Activated gamma-delta T cell (primary cell): ENCODE measurements around the gene EED.
"Not testable (repeated sequence)": the region's sequence is repeated elsewhere in the genome, so short reads cannot be mapped to it uniquely, and the experiment has no call there.

ENCODE experiments used
- DNase-seq: peaks from one replicate; lab custom pipeline; 2025; lab: John Stamatoyannopoulos, UW

The EED gene

DNA sequence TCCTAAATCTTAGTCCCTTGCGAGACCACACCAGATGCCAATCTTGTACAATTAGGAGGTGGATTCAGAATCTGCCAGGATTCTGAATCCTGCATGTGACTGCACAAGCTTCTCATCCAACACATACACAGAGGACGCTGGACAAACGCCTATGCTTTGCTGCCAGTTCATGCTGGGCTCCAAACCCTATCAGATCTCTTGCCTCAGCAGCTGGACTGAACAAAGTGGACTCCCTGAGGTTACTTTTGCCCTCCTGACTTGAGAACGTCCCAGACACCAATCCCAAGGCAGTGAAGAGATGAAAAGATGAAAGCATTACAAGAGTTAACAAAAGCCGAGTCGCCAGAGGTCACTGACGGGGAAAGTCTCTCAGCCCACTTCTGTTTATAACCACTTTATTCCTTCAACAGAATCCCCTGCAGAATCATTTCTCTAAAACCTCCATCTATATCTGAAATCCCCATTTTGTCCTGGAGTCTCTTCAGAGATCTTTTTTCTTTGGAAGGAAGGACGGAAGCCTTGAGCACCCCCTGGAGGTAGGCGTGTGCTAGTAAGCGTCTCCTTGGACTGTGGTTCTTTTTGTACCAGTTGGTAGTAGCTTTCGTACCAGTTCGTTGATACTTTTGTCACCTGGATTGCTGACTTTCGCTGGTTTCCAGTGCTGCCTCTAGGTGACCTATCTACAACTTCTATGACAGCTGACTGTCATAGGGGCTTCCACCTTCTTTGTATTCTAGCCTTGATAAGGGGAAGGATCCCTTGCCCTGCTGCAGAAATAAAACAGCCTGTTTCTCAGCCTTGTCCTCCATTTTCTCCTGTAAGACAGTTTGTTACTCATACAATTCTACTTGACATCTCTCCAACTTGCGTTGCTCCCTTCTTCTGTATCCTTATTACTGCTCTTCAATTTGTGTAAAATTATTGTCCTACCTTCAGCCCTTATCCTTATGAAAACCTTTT lies 26.1 kb upstream of the EED start:
- no peak for DNase-seq

DNA sequence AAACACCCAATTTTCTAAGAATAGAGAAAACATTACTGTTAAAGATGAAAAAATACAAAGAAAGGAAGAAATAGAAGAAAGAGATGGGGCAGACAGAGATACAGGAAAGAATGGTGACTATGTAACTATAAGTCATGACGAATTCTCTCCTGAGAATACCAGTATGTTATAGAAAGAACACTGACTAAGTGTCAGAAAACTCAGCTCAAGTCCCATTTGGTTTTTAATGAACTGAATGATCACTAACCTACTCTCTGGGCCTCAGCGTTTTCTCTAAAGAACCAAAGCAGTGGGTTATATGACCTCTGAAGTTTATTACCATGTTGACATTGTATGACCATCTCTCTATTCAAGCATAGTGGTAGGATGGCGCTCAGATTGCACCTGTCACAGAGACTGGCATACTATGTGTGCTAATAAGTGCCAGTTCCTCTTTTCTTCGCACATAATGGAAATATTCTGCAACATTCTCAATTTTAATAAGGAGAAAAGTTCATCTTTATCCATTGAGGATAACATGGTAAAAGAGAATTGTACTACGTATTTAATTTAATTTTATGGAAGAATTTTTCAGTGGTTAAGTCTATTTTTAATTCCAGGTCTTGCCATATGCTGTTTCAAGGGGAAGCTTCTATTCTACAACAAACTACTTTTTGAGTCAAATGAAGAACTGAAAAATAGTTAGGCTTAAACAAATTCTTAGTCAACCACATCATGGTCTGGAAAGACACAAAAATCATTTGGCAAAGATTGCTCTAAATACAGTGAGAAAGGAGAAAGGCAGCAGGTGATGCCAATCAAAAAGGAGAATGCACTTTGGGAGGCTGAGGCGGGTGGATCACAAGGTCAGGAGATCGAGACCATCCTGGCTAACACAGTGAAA lies 25.0 kb upstream of the EED start:
- DNase-seq, result no peak

DNA sequence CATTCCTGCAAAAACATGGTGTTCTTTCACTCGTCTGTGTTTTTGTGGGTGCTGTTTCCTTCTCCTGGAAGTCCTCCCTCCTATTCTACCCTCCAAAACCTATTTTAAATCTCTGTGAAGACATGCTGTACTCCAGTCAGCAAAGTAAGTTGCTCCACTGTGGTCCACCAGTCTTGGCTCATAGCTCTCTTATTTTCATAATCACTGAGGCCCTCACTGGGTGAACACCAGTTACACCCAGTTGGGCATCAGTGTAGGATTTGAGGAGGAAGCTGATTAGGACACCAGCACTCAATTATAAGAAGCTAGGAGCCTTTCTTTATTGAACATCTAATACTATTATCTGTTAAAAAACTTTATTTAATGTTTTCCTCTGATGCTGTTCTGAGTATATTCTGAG lies 23.9 kb upstream of the EED start:
- DNase-seq, result no peak

DNA sequence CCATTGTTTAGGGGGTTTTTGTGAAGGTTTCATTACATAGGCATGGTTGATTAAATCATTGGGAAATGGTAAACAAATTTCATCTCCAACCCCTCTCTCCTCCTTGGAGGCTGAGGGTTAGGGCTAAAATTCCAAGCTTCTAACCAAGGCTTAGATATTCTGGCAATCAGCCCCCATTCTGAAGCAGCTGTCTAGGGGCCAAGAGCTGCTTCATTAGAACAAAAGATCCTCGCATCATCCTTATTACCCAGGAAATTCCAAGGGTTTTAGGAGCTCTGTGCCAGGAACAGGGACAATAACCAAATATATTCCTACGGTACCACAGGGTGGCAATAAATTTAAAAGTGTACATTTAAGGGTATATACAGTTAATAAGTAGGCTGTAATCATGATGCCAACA lies 22.5 kb upstream of the EED start:
- no peak for DNase-seq

DNA sequence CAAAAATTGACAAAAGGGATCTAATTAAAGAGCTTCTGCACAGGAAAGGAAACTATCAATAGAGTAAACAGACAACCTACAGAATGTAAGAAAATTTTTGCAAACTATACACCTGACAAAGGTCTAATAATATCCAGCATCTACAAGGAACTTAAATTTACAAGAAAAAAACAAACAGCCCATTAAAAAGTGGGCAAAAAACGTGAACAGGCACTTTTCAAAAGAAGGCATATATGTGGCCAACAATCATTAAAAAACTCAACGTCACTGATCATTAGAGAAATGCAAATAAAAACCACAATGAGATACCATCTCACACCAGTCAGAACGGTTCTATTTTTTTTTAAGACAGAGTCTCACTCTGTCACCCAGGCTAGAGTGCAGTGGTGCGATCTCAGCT lies 20.0 kb upstream of the EED start:
- DNase-seq, result not testable (repeated sequence)

DNA sequence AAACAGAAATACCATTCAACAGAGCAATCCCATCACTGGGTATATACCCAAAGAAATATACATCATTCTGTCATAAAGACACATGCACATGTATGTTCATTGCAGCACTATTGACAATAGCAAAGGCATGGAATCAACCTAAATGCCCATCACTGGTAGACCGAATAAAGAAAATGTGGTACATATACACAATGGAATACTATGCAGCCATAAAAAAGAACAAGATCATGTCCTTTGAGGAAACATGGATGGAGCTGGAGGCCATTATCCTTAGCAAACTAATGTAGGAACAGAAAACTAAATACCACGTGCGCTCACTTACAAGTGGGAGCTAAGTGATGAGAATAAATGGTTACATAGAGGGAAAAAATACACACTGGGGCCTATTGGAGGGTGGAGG lies 19.2 kb upstream of the EED start:
- not testable (repeated sequence) for DNase-seq

DNA sequence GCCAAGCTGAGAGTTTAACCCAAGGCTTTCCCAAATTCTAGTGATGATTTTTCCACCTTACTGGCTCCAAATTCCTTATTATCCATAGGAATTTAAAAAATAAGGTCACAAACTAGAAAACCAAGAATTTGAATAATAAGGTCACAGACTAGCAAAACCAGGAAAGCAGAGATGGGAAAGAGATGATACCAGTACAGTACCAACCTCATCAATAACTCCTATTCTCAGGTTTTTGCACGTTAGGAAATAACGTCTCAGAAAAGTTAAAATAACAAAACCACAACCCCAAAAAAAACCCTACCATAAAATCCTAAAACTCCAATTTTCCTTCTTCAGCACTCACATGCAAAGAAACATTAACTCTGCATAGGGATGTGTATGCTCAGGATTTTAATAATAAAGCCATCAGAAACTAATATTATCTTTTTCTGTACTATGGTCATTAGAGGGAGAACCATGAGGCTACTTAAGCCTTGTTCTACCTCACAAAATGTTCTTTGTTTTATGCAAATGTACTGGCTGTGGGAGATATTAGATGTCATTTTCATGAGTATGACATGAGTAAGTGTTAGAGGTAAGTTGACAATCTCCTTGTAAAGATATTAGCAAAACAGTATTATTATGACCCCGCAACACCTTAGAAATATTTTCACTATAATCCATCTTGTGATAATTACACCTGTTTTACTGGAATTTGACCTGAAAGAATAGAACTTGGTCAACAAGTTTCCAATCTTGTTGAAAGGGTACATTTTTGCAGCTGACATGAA lies 16.1 kb upstream of the EED start:
- no peak for DNase-seq

DNA sequence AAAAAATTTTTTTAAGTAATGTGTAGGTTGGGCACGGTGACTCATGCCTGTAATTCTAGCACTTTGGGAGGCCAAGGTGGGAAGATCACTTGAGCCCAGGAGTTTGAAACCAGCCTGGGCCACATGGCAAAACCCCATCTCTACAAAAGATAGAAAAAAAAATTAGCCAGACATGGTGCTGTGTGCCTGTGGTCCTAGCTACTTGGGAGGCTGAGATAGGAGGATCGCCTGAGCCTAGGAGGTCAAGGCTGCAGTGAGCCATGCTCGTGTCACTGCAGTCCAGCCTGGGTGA lies 15.6 kb upstream of the EED start:
- DNase-seq, result not testable (repeated sequence)

DNA sequence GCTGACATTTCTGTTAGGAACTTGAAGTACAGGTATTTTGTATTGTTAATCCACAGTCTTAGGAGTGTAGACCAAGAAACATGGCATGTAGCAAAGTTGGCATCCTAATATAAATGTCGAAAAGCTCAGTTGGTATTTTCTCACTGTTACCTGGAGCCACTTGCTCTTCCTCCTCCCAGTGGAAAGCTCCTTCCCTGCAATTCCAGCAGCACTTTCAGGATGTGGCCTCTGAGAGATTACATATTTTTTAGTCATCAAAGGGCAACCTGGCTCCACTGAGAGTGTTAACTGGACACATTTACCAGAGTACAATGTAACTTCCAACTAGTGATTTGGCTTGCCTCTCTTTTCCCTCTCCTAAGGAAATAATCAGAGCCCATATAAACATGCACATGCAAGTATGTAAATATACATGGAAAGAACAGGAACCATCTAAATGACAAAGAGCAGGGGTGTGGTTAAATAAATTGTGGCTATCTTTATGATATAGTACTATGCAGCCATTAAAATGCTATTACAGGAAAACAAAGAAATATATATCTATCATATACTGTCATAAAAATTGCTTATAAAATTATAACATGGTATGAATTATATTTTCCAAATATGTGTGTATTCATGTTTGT lies 14.3 kb upstream of the EED start:
- DNase-seq, result no peak

DNA sequence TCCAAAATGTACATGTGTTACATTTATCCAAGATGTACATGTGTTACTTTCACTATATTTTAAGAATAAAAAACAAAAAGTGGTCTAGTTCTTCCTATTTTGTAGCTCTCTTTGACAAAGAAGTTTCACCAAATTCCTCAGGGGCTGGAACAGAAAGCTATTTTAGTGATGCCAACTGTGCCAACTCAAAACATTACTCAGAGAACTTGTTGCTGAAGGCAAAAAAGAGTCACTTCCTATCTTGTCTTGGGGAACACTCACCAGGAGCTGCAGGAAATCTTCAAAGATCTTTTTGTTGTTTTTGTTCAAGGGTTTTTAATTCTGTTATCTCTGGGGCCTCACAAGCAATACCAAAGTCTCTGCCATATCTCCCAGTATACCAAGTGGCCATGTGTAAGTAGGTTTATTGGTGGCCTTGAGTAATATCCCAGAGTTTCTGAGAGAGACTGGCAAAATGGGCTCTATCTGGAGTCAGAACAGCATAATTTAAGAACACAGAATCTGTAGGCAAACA lies 13.6 kb upstream of the EED start:
- no peak for DNase-seq

DNA sequence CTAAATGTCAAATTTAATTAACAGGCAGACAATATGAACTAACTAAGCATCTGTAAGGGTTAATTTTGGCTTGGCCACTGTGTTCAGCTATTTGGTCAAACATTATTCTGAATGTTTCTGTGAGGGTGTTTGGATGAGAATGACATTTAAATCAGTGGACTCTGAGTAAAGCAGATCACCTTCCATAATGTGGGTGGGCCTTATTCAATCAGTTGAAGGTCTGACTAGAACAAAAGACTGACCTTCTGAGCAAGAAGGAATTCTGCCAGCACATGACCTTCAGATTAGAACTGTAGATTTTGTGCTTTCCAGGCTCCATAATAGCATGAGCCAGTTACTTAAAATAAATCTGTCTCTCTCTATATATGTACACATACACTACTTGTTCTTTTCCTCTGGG lies 12.0 kb upstream of the EED start:
- DNase-seq, result no peak

DNA sequence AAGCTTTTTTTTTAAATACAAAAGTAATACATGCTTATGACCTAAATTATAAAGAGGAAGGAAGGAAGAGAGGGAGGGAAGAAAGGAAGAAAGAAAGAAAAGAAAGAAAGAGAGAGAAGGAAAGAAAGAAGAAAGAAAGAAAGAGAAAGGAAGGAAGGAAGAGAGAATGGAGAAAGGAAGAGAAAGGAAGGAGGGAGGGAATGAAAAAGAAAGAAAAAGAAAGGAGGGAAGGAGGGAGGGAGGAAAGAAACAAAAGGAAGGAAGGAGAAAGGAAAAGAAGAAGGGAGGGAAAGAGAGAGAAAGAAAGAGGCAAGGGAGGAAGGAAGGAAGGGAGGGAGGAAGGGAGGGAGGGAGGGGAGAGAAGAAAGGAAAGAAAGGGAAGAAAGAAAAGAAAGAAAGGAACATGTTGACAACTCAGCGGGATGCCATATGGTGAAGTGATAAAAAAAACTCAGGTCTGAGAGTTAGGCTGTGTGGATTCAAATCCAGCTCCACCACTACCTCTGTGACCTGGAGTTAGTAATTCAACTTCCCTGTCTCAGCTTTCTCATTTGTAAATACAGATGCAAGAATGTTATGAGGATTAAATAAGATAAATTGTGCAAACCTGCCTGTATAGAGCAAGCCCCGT lies 9.6 kb upstream of the EED start:
- DNase-seq, result no peak

DNA sequence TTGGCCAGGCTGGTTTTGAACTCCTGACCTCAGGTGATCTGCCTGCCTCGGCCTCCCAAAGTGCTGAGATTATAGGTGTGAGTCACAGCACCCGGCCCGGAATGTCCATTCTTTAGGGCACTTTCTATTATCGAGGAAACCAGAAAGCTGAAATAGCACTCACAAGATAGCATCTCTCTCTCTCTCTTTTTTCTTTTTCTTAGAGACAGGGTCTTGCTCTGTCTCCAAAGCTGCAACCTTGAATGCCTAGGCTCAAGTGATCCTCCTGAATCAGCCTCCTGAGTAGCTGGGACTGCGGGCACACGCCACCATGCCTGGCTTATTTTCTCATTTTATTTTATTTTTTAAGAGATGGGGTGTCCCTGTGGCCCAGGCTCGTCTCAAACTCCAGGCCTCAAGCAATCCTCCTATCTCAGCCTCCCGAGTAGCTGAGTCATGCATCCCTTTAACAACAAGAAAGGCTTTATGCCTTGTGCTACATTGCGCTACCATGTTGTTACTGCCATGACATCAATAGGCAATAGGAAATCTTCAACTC lies 7.2 kb upstream of the EED start:
- DNase-seq, result no peak

DNA sequence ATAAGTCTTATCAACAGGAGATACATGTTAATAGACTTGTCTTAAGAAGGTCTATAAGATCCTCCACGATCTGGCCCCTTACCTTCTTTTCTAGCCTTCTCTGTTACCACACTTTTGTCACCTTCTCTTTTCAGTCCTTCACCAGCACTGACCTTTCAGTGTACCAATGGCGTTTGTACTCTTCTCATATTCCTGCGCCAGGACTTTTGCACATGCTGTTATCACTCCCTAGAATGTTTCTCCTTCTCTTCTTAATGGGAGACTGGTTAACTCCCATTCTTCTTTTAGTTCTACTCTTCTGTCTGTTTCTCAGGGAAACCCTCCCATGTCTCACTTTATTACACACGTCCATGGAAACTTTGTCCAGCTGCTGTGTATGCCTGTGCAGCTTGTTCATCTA lies 4.4 kb upstream of the EED start:
- DNase-seq, result no peak

DNA sequence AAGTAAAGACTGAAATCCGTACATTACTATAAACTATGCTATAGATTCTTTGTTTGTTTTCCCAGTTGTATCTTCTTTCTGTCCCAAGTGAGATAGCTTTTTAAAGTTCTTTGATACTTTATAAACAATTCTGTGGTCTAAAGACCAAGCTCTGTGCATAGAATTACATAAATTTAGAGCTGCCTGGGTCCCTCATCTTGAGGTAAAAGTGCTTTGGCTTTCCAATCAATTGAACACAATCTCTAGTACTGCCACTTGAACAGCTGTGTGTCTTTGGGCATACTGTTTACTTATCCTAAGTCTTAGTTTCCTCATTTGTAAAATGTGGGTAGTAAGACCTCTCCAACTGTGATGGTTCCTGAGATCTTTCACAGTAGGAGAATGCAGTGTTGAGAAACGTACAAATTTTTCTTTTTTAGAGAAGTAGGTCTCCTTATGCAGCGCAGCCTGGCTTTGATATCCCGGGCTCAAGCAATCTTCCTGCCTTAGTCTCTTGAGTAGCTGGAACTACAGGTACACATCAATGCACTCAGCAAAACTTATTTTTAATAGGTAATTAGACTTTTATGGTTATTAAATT lies 2.5 kb upstream of the EED start:
- DNase-seq, result no peak

DNA sequence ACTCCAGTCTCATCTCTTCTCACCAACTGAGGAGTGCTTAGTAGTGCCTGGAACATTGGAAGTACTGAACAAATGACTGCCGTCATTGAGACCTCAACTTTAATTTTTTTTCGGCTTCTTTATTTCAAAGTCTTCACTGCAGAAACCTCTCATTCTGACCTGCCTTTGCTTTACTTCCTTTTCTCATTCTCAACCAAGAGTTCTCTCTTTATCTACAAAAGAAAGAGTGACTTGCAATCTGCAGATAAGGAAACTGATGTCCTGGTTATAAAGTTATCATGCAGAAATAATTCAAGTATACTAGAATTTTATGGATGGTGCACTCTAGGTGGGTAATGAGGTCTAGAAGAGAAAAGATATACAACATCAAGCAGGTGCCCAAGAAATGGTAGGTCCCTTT lies 1.2 kb upstream of the EED start:
- no peak for DNase-seq

DNA sequence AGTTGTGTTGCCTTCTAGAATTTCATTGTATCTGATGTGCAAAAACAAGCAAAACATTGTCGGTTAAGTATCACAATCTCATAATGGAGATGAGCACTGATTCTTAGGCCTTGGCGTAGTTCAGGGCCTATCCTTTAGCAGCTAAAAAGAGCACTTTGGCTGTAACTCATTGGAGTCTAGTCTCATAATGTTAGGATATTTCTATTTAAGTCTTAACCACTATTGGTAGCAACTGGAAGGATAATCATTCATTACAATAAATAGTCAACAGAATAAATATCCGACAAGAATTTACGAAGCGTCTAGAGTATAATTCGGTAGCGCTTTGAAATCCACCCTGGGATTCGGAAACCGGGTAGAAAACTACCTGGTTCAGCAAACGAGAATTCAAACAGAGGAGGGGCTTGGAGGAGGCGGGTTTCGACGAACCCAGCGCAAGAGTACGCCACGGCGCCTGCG lies 461 bp upstream of the EED start:
- peak; percentile 73 for DNase-seq

DNA sequence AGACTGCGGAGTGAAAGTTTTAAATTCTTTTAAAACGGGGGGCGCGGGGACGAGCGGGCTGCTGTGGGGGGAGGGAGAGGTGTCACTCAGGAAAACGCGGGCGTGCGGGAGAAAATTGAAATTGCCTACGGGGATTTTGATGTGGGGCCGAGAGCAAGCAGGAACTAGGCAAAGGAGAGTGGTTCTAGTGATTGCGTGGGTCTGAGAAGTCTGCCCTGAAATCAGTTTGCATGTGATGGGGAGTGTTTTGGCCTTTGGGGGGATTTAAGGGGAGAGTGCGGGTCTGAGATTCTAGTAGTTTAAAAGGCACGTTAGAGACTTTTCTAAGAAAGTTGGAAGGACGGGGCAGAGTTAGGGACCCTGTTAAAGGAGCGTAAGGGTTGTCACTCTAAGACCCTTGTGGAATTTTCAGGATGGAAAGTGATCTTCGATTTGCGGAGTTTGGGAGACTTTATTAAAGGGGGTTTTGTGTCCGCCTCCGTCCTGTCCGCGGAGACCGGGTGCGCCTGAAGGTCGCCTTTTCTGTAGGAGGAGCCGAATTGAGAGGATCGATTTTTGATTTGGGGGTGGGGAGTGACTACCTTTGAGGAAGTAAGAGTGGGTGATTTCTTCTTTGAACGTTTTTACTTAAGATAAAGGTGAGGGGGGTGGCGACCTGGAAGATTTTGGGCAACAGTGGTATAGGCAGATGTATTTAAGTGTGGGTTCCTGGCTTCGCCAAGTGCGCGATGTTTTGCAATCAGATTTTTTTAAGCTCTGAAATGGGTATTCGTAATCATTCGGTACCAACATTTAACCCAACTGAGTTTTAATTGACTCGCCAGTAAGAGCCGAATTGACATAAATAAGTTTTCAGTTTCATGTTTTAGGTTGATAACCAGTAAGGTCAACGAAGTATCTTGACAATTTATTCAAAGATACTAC lies 1.1 kb downstream of the EED start:
- DNase-seq, result peak; percentile 2

DNA sequence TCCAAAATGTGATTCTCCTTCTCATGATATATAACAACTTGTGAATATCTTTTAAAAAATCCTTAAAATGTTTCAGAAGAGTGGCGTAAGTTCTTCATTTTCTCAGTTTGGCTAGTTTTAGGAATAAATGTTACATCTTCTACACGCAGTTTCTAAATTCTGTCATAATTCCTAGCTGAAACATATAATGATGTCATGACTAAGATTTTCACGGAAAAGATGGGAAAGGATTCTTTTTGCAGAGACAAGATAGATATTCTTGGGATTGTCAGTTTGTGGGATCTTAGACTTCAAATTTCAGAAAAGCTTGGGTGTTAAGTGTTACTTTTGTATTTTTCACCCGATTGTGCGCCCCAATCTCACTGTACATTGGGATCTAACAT lies 1.7 kb downstream of the EED start:
- DNase-seq, result no peak
